H54 (cell line): ENCODE data around the gene RBMS1.
A peak's percentile ranks its signal among the peaks of the same experiment; 100 is the strongest.

Experiments used
- DNase-seq: peaks from one replicate; pipeline ENCODE4 v3.0.0; 2011; ENCODE audit warnings: low spot score, mixed read lengths; ENCODE audit not compliant: insufficient read length
- FAIRE-seq: peaks from 3 replicates; lab custom pipeline; 2011; peaks lifted over from hg19 to GRCh38; lab: Jason Lieb, UNC
- POLR2A ChIP-seq: IDR thresholded peaks from 2 replicates; pipeline ENCODE4 v1.6.1; 2011; ENCODE audit warnings: low read depth, mild to moderate bottlenecking, low read length

The RBMS1 gene

GRCh38 chr2:160325418-160325817, 168.2 kb downstream of the RBMS1 start:
- TF ChIP-seq POLR2A: no peak
- FAIRE-seq (no peak), DNase-seq (no peak)

GRCh38 chr2:160324917-160325316, 168.7 kb downstream of the RBMS1 start:
- FAIRE-seq: no peak
- TF ChIP-seq POLR2A: no peak
- DNase-seq: no peak

GRCh38 chr2:160324161-160324800, 169.3 kb downstream of the RBMS1 start:
- FAIRE-seq (no peak), DNase-seq (no peak)
- no peak for TF ChIP-seq POLR2A

- TF ChIP-seq POLR2A: no peak
- FAIRE-seq: no peak
- no peak for DNase-seq
These were observed 171.3 kb downstream of the RBMS1 start for GRCh38 chr2:160322320-160322719.

- TF ChIP-seq POLR2A: no peak
- DNase-seq: no peak
- FAIRE-seq: peak; percentile 60
These were observed 172.6 kb downstream of the RBMS1 start for GRCh38 chr2:160321006-160321405.

- TF ChIP-seq POLR2A: no peak
- FAIRE-seq: no peak
- no peak for DNase-seq
These were observed 173.9 kb downstream of the RBMS1 start for GRCh38 chr2:160319700-160320099.

- DNase-seq (no peak), FAIRE-seq (no peak)
- no peak for TF ChIP-seq POLR2A
These were observed 175.4 kb downstream of the RBMS1 start for GRCh38 chr2:160318218-160318617.

GRCh38 chr2:160317181-160318099, 176.2 kb downstream of the RBMS1 start:
- no peak for TF ChIP-seq POLR2A
- FAIRE-seq: peak; percentile 23
- no peak for DNase-seq

- no peak for TF ChIP-seq POLR2A
- DNase-seq: no peak
- FAIRE-seq: peak; percentile 67
These were observed 178.3 kb downstream of the RBMS1 start for GRCh38 chr2:160315337-160315736.

GRCh38 chr2:160310118-160310828, 183.3 kb downstream of the RBMS1 start:
- DNase-seq (no peak), FAIRE-seq (peak; percentile 75)
- TF ChIP-seq POLR2A: no peak

- no peak for TF ChIP-seq POLR2A
- FAIRE-seq (no peak), DNase-seq (no peak)
These were observed 184.0 kb downstream of the RBMS1 start for GRCh38 chr2:160309585-160309984.

GRCh38 chr2:160308915-160309314, 184.7 kb downstream of the RBMS1 start:
- DNase-seq: peak; percentile 38
- FAIRE-seq: peak; percentile 95
- TF ChIP-seq POLR2A: no peak

GRCh38 chr2:160308476-160308875, 185.1 kb downstream of the RBMS1 start:
- no peak for DNase-seq
- TF ChIP-seq POLR2A: no peak

GRCh38 chr2:160306985-160307384, 186.6 kb downstream of the RBMS1 start:
- no peak for TF ChIP-seq POLR2A
- DNase-seq: no peak
- no peak for FAIRE-seq

More at GRCh38 chr2:160308476-160308875, 185.1 kb downstream of the RBMS1 start:
- no peak for FAIRE-seq
